22Rv1 (cell line): ENCODE data around the gene RRP12.

ENCODE experiments used
- CTCF ChIP-seq: fragments of 450-650 bp; IDR thresholded peaks from 2 replicates; pipeline ENCODE4 v1.5.1; 2017; ENCODE audit warnings: mild to moderate bottlenecking
- ZFX ChIP-seq: fragments of 450-650 bp; IDR thresholded peaks from 2 replicates; pipeline ENCODE4 v1.6.1; 2017; ENCODE audit warnings: antibody characterized with exemption, borderline replicate concordance

- TF ChIP-seq CTCF (no peak), ZFX (no peak)
Measured at GRCh38 chr10:97353945-97354344, 47.2 kb downstream of the RRP12 start.
